Gastroesophageal sphincter (tissue), 3 donors: ENCODE data around the gene FOXJ1.
A peak's percentile ranks its signal among the peaks of the same experiment; 100 is the strongest.

Source experiments
- EP300 ChIP-seq: sonication (generic); formaldehyde crosslinking; IDR thresholded peaks from one replicate; pipeline ENCODE4 v1.6.1; 2017; ENCODE audit warnings: antibody characterized with exemption, mild to moderate bottlenecking
- POLR2AphosphoS5 ChIP-seq: sonication (generic); formaldehyde crosslinking; IDR thresholded peaks from one replicate; pipeline ENCODE4 v1.6.1; 2017; ENCODE audit warnings: antibody characterized with exemption
- TF ChIP-seq, protein P1 (sequence below), 4 experiments: fragments of 200-600 bp in 2 of 4; fragments of 450-650 bp in 2 of 4; sonication (generic) in 1 of 4; IDR thresholded peaks; one replicate each; pipeline ENCODE4 v1.5.1; 2017 to 2019; ENCODE audit warnings: antibody characterized with exemption in 4 of 4, mild to moderate bottlenecking in 2 of 4, moderate library complexity in 2 of 4

GRCh38 chr17:76147211-76148014 is 6.4 kb upstream of the FOXJ1 start:
- TF ChIP-seq EP300 (no peak), POLR2AphosphoS5 (no peak)
- TF ChIP-seq, protein P1, sequence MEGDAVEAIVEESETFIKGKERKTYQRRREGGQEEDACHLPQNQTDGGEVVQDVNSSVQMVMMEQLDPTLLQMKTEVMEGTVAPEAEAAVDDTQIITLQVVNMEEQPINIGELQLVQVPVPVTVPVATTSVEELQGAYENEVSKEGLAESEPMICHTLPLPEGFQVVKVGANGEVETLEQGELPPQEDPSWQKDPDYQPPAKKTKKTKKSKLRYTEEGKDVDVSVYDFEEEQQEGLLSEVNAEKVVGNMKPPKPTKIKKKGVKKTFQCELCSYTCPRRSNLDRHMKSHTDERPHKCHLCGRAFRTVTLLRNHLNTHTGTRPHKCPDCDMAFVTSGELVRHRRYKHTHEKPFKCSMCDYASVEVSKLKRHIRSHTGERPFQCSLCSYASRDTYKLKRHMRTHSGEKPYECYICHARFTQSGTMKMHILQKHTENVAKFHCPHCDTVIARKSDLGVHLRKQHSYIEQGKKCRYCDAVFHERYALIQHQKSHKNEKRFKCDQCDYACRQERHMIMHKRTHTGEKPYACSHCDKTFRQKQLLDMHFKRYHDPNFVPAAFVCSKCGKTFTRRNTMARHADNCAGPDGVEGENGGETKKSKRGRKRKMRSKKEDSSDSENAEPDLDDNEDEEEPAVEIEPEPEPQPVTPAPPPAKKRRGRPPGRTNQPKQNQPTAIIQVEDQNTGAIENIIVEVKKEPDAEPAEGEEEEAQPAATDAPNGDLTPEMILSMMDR (IDR thresholded peaks at IDR 0.05) = peak in 3 of 4 experiments; percentile 57 to 61 (median 59)
